ENCODE data around the gene MUC21. TPM values are rescaled to one million over a fixed set of nuclear protein-coding genes. Genes with fewer than 3 reads are reported as not detected.

The MUC21 gene
- total and polyA plus RNA-seq, 9 of the 15 experiments (the other 6 are each of a cell fraction or from before 2014, with no cell fraction given) = not detected

- H3K9me3 ChIP-seq (replicated peaks; ENCODE audit: control insufficient read depth, insufficient read depth, low read depth, low read length) = no peaks in the 10 kb centered on the region; the same call in 1 of the 2 replicates
- H3K4me3 ChIP-seq = no peak overlapping the region
- peak; percentile 77 for ATAC-seq
- H4K20me1 ChIP-seq (replicated peaks; ENCODE audit: control insufficient read depth, insufficient read depth, low read length) = no peaks in the 10 kb centered on the region
- in situ Hi-C loops (cut with MboI) = no loop called here
- ChIA-PET CTCF (ENCODE audit: low intra/inter-chr PET ratio) (no interaction called here), POLR2A (interaction anchor here (0.8 to 1.2 kb wide), 3 partner anchors 22 to 188 kb away, joined by 3 to 5 read pairs (median 4); no protein-coding TSS in a partner anchor)
- TF ChIP-seq HNRNPLL (IDR thresholded peaks at IDR 0.05; ENCODE audit: low read depth, low read length, poor library complexity, severe bottlenecking) (peak; percentile 33), RBFOX2 (IDR thresholded peaks at IDR 0.05; ENCODE audit: low read depth, low read length) (0 out of 2 replicates have a peak, but pooled peaks have one; percentile 31), ZNF830 (CRISPR knock-in tag; IDR thresholded peaks at IDR 0.05) (no peak), TFAP4 (CRISPR knock-in tag; IDR thresholded peaks at IDR 0.05; ENCODE audit: borderline replicate concordance) (peak; percentile 22; the same call in 1 of the 2 replicates), HBP1 (CRISPR knock-in tag; IDR thresholded peaks at IDR 0.05) (no peak), FOSL1 (tag; conservative IDR thresholded peaks at IDR 0.05) (no peak), SP1 (CRISPR knock-in tag; IDR thresholded peaks at IDR 0.05) (no peak)
- H3K9ac ChIP-seq (ENCODE audit: insufficient read depth in 1 of 2, low read depth in 2 of 2, low read length in 2 of 2) = no peak overlapping the region
- intact Hi-C loops (cut with micrococcal nuclease) = no loop called here
- BruUV-seq (replicated peaks) = no TSS peak
- no peaks in the 10 kb centered on the region for H3K79me2 ChIP-seq (ENCODE audit: control insufficient read depth, insufficient read depth, low read length)
- H3K9me1 ChIP-seq (ENCODE audit: control insufficient read depth, insufficient read depth, low read length) = no peaks in the 10 kb centered on the region
- WGBS (ENCODE audit: insufficient coverage, low coverage, missing lambda C conversion rate) = 15% methylated on average over 34 of the region's 36 CpGs
- H3K4me1 ChIP-seq (replicated peaks in 1 of 2; ENCODE audit: control insufficient read depth in 2 of 2, insufficient read depth in 2 of 2, low read length in 2 of 2) = peaks cover 0 to 14% of the 10 kb centered on the region in 2 experiments; a peak in 1 of 5 replicates
- no peak for FAIRE-seq
- peaks cover 15 to 25% of the 10 kb centered on the region in 2 experiments; a peak in 4 of 5 replicates for H3K27me3 ChIP-seq (ENCODE audit: control insufficient read depth in 2 of 2, insufficient read depth in 2 of 2, low read length in 2 of 2)
- no peak for DNase-seq (ENCODE audit: extremely low read depth in 1 of 4, low spot score in 3 of 4)
- no peaks in the 10 kb centered on the region for H3K36me3 ChIP-seq (ENCODE audit: control insufficient read depth, insufficient read depth, low read length)
- no peak overlapping the region for H2AFZ ChIP-seq (ENCODE audit: low read depth, low read length)
- no peak overlapping the region for H3K4me2 ChIP-seq (ENCODE audit: insufficient read depth, low read length)
- H3K27ac ChIP-seq (ENCODE audit: extremely low read depth, low read depth, low read length) = no peak overlapping the region
Measured at GRCh38 chr6:31016659-31017299, 33.3 kb downstream of the MUC21 start.
